Mucosa of descending colon (tissue), 3 donors: ENCODE results near the gene KCNN3. TPM values are rescaled to one million over a fixed set of nuclear protein-coding genes. Genes with fewer than 3 reads are reported as not detected.
"Not testable (repeated sequence)": the region's sequence is repeated elsewhere in the genome, so short reads cannot be mapped to it uniquely, and the experiment has no call there.

Experiments
- ATAC-seq: fragments of 200-7000 bp; cut with Tn5 transposase; one replicate; pipeline ENCODE4 v1.9.1; 2020; ENCODE audit warnings: mild to moderate bottlenecking, moderate library complexity
- DNase-seq, 3 donors: peaks; one replicate each; pipeline ENCODE4 v3.0.0-alpha.2; 2020
- H3K36me3 ChIP-seq: fragments of 200-600 bp; one replicate; pipeline ENCODE4 v1.8.0; 2021; ENCODE audit warnings: low read depth, mild to moderate bottlenecking
- H3K4me1 ChIP-seq: fragments of 200-600 bp; one replicate; pipeline ENCODE4 v1.8.0; 2021; ENCODE audit warnings: low read depth, mild to moderate bottlenecking
- H3K4me3 ChIP-seq: fragments of 200-600 bp; one replicate; pipeline ENCODE4 v1.8.0; 2021; ENCODE audit warnings: mild to moderate bottlenecking
- H3K9me3 ChIP-seq: fragments of 200-600 bp; one replicate; pipeline ENCODE4 v1.8.0; 2021; ENCODE audit warnings: mild to moderate bottlenecking
- intact Hi-C, 2 donors: fragments of 100-400 bp; cut with DNase I in 1 of 2; cut with micrococcal nuclease in 1 of 2; formaldehyde crosslinking; loops; one replicate each; pipeline versions ENCODE4 v1.11.0 to v1.11.1; 2022; cut with DNase I, micrococcal nuclease
- total RNA-seq, 3 donors: library from RNA; stranded (reverse); fragmentation: NEBNext Ultra II Directional in 2 of 3; extraction: Animal tissue kit (Norgen Biotek cat#: 25700) in 2 of 3; gene quantifications; one replicate each; pipeline versions ENCODE4 v1.2.1 to v1.2.4, GENCODE V29; 2021 to 2023
- TF ChIP-seq, protein P1 (sequence below): fragments of 200-600 bp; IDR thresholded peaks from one replicate; pipeline ENCODE4 v1.8.0; 2022; ENCODE audit warnings: antibody characterized with exemption, mild to moderate bottlenecking
- donor health status: DM: no; HTN: no; CAD: no; lungs with moderate emphysema.
- donor health status: DM: no; HTN: no; CAD: no.
- donor health status: DM: no; HTN: yes; CAD: no.

KCNN3 gene
- total RNA-seq, 3 donors from 2014 or later: 1.5 to 19.3 (median 2.0) TPM

DNA sequence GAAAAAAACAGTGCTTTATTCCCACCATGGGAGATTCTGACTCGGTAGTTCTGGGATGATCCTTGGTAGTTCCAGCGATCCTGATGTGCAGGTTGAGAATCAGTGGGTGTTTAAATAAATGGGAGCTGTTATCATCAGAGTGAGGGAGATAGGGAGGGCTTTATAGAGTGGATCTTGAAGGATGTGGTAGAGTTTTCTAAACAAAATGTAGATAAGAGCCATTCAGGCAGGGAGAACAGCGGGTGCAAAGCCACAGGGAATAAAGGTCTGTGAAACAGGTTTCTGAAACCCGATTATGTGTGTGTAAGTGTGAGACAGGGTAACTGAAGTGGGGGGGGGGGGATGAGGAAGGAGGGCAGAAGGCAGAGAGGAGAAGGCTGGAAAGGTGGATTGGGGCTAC lies 186.3 kb downstream of the KCNN3 start:
- H3K4me3 ChIP-seq: no peak overlapping the region
- TF ChIP-seq, protein P1, sequence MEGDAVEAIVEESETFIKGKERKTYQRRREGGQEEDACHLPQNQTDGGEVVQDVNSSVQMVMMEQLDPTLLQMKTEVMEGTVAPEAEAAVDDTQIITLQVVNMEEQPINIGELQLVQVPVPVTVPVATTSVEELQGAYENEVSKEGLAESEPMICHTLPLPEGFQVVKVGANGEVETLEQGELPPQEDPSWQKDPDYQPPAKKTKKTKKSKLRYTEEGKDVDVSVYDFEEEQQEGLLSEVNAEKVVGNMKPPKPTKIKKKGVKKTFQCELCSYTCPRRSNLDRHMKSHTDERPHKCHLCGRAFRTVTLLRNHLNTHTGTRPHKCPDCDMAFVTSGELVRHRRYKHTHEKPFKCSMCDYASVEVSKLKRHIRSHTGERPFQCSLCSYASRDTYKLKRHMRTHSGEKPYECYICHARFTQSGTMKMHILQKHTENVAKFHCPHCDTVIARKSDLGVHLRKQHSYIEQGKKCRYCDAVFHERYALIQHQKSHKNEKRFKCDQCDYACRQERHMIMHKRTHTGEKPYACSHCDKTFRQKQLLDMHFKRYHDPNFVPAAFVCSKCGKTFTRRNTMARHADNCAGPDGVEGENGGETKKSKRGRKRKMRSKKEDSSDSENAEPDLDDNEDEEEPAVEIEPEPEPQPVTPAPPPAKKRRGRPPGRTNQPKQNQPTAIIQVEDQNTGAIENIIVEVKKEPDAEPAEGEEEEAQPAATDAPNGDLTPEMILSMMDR: no peak
- no peaks in the 10 kb centered on the region for H3K4me1 ChIP-seq
- intact Hi-C loops: no loop called here
- no peak for DNase-seq
- no peaks in the 10 kb centered on the region for H3K9me3 ChIP-seq
- ATAC-seq: no peak
- no peaks in the 10 kb centered on the region for H3K36me3 ChIP-seq

DNA sequence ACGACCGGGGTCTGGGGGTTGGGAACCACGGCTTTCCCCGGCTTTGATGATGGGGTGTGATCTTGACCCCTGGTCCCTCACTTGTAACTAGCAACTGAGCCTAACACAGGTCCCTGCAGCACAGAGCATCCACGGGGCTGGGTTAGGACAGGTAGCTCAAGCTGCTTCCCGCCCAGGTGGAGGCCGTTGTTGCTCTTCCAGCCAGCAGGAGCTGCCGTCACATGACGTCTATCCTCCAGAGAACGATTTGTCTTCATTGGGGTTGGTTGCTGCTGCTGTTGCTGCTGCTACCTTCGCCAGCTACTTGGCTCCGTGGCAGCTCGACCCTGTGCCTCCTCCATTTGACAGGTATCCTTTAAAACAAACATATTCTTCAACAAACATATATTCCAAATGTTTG lies 187.8 kb downstream of the KCNN3 start:
- Histone ChIP-seq H3K9me3 (no peaks in the 10 kb centered on the region), H3K36me3 (no peaks in the 10 kb centered on the region), H3K4me3 (no peak overlapping the region), H3K4me1 (no peaks in the 10 kb centered on the region)
- no peak for DNase-seq
- TF ChIP-seq, protein P1: no peak
- ATAC-seq: no peak
- intact Hi-C loops: no loop called here

DNA sequence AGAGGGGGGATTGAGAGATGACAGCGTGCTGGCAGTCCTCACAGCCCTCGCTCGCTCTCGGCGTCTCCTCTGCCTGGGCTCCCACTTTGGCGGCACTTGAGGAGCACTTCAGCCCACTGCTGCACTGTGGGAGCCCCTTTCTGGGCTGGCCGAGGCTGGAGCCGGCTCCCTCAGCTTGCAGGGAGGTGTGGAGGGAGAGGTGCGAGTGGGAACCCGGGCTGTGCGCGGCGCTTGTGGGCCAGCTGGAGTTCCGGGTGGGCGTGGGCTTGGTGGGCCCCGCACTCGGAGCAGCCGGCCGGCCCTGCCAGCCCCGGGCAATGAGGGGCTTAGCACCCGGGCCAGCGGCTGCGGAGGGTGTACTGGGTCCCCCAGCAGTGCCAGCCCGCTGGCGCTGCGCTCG lies 192.2 kb downstream of the KCNN3 start:
- H3K4me3 ChIP-seq, H3K9me3 ChIP-seq, H3K4me1 ChIP-seq, DNase-seq, H3K36me3 ChIP-seq, intact Hi-C loops, ATAC-seq: not testable (repeated sequence)

DNA sequence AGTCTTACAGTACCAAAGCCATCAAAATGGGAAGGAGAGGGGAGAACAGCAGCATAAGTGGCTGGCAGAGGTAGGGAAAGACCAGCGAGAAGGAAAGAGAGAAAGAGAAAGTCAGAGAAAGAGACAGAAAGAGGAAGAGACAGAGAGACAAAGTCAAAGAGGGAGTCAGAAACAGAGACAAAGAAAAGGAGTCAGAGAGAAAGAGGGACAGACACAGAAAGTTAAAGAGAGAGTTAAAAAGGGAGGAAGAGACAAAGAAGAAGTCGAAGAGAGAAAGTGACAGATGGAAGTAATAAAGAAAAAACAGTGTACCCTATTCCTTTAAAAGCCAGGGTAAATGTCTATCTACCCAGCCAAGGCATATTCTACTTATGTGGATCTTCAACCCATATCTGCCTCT lies 193.2 kb downstream of the KCNN3 start:
- H3K4me1 ChIP-seq, H3K4me3 ChIP-seq, DNase-seq, intact Hi-C loops, ATAC-seq, H3K36me3 ChIP-seq, H3K9me3 ChIP-seq: not testable (repeated sequence)

DNA sequence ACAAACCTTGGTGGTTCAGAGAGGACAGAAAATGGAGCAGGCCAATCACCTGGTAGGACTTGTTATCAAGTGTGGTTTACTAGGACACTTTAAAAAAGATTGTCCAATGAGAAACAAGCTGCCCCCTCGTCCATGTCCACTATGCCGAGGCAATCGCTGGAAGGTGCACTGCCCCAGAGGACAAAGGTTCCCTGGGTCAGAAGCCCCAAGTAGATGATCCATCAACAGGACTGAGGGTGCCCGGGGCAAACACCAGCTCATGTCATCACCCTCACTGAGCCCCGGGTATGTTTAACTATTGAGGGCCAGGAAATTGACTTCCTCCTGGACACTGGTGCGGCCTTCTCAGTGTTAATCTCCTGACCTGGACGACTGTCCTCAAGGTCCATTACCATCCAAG lies 195.6 kb downstream of the KCNN3 start:
- DNase-seq, H3K9me3 ChIP-seq, H3K4me1 ChIP-seq, H3K36me3 ChIP-seq, ATAC-seq, H3K4me3 ChIP-seq, intact Hi-C loops: not testable (repeated sequence)

DNA sequence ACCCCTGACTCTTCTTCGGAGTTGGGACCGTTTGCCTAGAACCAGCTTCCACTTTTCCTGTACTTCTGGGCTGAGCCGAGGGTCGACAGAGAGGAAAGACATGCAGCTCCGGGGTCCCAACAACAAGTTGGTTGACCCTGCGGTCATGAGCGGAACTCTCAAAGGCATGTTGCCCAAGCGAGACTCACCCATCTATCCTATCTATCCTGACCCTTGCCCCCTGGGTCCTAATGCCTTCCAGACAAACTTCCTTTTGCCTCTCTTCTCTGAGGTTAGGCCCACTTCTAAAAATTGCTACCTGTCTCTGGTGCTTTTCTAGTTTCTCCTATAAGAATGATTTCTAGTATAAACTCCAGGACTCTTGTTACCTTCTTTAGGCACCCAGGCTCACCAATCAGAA lies 197.8 kb downstream of the KCNN3 start:
- ATAC-seq: not testable (repeated sequence)

DNA sequence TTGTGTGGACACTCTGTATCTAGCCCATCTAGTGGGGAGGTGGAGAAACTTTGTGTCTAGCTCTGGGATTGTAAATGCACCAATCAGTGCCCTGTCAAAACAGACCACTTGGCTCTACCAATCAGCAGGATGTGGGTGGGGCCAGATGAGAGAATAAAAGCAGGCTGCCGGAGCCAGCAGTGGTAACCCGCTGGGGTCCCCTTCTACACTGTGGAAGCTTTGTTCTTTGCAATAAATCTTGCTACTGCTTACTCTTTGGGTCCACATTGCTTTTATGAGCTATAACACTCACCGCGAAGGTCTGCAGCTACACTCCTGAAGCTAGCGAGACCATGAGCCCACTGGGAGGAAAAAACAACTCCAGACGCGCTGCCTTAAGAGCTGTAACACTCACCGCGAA lies 198.7 kb downstream of the KCNN3 start:
- ATAC-seq, H3K9me3 ChIP-seq, H3K36me3 ChIP-seq, DNase-seq, intact Hi-C loops, H3K4me3 ChIP-seq, H3K4me1 ChIP-seq: not testable (repeated sequence)

More for the DNA sequence above, 197.8 kb downstream of the KCNN3 start:
- H3K4me3 ChIP-seq, H3K4me1 ChIP-seq, intact Hi-C loops, H3K9me3 ChIP-seq, DNase-seq, H3K36me3 ChIP-seq: not testable (repeated sequence)

DNA sequence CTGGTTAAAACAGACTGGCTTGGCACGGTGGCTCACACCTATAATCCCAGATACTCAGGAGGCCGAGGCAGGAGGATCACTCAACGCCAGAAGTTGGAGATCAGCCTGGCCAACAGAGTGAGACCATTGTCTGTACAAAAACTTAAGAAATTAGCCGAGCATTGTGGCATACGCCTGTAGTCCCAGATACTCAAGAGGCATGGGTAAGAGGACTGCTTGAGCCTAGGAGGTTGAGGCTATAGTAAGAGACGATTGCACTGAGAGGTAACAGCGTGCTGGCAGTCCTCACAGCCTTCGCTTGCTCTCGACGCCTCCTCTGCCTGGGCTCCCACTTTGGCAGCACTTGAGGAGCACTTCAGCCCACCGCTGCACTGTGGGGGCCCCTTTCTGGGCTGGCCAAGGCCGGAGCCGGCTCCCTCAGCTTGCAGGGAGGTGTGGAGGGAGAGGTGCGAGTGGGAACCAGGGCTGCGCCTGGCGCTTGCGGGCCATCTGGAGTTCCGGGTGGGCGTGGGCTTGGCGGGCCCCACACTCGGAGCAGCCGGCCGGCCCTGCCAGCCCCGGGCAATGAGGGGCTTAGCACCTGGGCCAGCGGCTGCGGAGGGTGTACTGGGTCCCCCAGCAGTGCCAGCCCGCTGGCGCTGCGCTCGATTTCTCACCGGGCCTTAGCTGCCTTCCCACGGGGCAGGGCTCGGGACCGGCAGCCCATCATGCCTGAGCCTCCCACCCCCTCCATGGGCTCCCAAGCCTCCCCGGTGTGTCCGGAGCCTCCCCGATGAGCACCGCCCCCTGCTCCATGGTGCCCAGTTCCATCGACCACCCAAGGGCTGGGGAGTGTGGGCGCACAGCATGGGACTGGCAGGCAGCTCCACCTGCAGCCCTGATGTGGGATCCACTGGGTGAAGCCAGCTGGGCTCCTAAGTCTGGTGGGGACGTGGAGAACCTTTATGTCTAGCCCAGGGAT lies 199.5 kb downstream of the KCNN3 start:
- H3K36me3 ChIP-seq, H3K4me1 ChIP-seq, H3K4me3 ChIP-seq, intact Hi-C loops, ATAC-seq, DNase-seq, H3K9me3 ChIP-seq: not testable (repeated sequence)
